Cardiac septum (tissue), 1 donor: ENCODE results near the gene VGLL3. TPM values are rescaled to one million over a fixed set of nuclear protein-coding genes. Genes with fewer than 3 reads are reported as not detected.

Experiments used
- DNase-seq: peaks from one replicate; pipeline ENCODE4 v3.0.0-alpha.2; 2020; ENCODE audit warnings: low spot score
- intact Hi-C: fragments of 100-400 bp; cut with DNase I; formaldehyde crosslinking; loops from one replicate; pipeline ENCODE4 v1.14.0; 2022
- total RNA-seq: library from RNA; stranded (reverse); fragmentation: NEBNext Ultra II Directional; extraction: Animal tissue kit (Norgen Biotek cat#: 25700); gene quantifications from one replicate; pipeline ENCODE4 v1.2.1, GENCODE V29; 2021
- donor health status: DM: no; HTN: no; CAD: no.

Gene VGLL3
- total RNA-seq, 1 donor from 2014 or later = 5.2 TPM

DNA sequence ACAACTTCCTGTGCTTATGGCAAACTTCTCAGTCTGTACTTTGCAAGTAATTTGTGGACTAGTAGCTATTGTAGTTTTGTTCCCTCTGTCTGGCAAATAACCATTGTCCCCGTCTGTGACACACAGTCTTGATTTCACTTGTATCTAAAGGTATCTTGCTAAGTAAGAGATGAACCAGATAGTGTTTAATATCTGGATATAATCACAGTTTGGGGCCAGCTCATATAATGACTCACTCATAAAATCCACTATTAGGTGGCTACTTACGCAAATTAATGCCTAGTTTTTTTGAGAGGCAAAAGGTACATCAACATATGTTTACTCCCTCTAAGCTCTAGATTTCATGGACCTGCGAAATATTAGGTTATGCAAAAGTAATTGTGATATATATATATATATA is 30.4 kb downstream of the VGLL3 start:
- no peak for DNase-seq
- intact Hi-C loops = no loop called here

DNA sequence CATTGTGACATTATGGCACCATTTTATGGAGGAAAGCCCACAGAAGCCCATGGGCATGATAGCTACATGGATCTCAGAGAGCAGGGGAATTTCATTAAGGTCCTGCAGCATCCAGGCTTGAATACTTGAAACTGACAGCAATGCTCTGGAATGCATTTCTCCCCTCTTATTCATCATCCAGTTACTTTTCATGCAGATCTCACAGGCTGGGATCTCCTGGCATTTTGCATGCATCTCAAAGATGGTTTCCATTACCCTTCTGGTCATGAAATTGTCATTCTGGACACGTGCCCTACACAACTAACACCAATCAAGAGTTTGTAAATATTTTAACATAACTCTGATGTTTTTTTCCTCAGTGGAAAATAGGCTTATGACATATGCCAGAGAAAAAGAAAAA is 32.4 kb downstream of the VGLL3 start:
- no peak for DNase-seq
- intact Hi-C loops = no loop called here

DNA sequence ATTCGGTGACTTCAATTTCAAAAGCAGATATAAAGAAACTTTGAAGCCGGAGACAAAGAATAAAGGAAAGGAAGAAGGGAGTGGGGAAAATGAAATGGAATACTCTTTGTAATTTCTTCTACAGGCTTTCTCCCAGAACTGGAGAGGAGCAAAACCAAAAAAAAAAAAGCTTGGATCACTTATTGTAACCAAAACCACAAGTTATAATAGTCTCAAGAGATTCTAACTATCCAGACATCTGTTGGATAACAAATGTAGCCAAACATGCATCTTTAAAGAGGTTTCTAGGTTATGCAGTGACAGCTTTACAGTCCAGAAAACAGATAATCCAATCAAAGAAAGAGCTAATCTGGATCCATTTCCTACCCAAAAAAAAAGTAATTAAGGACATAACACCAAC is 36.2 kb downstream of the VGLL3 start:
- DNase-seq = no peak

DNA sequence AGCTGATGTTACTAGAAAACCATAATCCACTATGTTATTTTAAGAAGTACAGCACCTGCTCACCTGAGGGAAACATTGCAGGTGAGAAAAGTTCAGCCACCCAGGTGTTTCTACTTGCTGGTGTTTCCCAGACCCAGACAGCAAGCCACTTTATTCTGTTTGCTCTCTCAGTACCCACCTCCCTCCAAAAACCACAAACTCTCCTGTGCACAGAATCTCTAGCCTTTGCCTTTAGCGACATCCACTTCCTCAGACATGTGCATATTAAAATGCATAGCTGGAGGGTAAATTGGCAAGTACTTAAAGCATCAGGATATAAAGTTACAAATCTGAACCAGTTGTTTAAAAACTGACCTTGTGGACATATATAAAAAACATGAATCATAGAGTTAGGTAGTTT is 36.7 kb downstream of the VGLL3 start:
- DNase-seq = no peak
- intact Hi-C loops = no loop called here

More for the DNA sequence above, 36.2 kb downstream of the VGLL3 start:
- intact Hi-C loops = no loop called here

DNA sequence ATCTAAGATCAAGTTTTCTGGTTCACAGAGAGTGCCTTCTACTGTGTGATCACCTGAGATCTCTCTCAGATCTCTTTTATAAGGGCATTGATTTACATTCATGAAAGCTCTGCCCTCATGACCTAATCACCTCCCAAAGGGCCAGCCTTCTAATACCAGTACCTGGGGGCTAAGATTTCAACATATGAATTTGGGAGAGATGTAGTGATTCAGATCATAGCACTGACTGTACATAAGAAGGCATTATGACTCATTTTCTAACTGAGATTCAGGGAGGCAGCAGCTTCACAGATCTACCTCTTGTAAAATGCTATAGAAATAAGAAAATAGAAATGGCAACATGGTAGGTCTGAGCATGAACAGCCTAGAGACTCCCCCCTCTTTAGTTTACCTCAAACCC is 39.6 kb downstream of the VGLL3 start:
- DNase-seq = no peak
- intact Hi-C loops = no loop called here

DNA sequence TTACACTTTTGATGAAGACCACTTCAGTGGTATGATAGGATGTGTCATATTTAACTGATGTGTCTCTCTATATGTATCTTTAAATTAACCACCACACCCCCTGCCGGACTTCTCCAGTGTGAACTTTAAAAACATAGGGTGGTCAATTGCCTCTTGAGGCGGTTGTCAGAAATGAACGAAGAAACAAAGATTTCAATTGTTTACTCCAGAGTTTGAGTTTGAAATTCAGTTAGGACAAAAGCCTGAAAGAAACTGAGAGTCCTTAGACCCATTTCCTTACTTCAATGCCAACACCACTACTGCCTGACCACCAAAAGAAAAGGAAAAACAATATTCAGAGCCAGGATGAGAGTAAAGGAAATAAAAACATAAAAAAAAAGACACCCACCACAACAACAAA is 40.2 kb downstream of the VGLL3 start:
- intact Hi-C loops = no loop called here
- no peak for DNase-seq

DNA sequence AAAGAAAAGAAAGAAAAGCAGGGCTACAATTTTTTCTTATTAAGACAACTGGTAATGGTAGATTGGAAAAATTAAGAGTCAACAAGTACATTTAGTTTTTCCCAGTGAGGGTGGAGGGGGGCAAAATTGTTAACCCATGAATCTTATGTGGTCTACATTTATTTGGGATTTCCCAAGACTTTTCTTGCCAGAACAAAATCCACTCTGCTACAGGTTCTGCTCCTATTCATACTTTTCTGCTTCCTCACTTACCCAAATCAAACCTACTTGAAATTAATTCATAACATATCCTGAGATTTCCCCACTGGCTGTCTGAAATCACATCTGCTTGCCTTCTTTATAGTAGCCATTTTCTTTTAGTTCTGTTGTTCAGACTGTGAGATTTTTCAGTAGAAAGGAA is 41.1 kb downstream of the VGLL3 start:
- DNase-seq = no peak
- intact Hi-C loops = no loop called here

DNA sequence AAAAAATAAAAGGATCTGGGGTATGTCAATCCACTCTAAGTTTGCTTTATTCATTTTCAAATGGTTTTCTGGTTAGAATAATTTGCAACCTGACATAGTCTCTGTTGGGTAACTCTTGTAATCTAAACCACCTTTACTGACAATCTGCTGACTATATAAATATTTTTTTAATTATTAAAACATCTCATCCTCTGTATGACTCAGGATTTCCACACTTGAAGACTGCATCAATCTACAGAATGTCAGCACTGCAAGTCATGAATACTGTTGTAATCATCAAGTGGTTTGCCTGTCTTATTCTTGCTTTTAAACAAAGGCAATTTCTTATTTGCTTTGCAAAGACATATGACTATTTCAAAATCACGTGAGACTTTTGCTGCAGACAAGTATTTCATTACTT is 42.1 kb downstream of the VGLL3 start:
- intact Hi-C loops = no loop called here
- DNase-seq = no peak

DNA sequence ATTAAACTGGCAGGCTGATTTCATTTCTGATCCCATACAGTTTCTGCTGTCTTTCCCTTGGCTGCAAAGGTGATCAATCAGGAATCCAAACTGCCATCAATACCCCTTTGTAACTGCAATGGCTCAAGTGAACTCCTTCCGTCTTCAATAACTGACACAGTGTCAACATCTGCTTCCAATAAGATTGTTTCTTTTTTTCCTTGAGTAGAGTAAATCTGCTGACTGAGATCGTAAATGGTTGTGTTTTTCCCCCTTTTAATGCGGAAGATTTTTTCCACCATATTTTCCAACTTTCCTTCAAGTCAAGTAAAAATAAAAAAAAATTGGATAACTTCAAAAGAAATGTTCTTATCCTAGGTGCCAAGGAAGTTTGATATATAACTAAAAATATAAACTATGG is 48.7 kb downstream of the VGLL3 start:
- no peak for DNase-seq
- intact Hi-C loops = no loop called here

DNA sequence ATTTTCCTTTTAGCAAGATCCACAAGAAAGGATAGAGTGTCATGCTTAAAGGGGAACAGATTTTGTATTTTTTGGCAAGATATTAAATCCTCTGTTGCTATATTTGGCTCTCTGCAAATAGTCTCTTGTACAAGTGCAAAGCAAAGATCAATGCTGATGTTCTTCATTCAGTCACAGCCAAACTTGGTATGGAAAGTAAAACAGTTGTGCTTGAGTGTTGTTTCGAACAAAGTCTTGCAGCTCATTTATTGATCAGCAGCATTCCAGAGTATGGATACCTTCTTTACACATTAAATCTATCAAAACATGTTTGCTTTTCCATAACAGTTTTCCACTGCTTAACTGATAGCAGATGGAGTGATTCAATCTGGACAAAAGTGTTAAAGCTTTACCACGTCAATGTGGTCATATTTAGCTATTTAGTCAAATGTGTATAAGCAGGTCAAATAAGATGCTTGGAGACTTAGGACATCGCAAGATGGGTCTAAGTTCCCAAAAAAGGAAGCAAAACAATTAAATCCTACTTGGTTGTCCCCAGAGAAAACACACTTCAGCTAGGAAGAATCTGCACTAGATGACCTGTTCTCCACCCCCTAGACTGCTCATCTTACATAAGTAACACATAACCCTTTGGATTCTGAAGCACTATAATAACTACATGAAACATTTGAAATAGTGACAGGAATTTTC is 52.4 kb downstream of the VGLL3 start:
- DNase-seq = no peak
- intact Hi-C loops = no loop called here

DNA sequence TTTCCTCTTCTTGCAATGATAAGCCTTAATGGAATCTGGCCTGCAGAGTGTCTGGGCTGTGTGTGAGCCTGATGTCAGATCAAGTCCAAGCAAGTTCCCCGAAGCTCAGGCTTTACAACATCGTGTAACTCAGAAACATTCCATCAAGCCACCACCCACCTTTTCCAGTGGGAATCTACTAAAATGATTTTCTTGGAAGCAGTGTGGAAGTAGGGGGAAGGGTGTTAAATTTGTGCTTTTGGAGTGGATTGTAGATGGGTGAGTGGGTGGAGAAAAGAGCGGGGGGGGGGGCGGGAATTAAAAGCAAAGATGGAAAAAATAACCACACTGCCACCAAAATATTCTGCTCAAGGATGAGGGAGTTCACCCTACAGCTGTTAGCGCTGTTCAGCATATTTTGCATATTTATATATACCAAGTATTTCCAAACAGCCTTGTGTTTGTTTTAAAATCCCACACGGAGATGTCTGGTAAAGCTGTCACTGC is 53.6 kb downstream of the VGLL3 start:
- no peak for DNase-seq
- intact Hi-C loops = no loop called here

DNA sequence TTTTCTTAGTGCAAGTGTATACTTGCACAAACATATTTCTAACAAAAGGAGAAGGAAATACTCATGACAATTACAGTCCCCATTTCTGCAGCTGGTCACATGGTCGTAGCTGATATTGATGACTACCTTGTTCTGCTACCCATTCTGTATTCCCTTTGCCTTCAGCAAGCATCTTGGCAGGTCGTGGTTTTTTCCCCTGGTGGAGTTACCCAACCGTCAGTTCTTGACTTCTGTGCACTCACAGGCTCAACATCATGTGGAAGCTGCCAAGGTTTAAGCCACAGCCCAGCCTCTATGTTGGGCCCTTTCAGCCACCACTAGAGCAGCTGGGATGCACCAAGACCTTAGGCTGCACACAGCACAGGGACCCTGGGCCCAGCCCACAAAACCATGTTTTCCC is 56.1 kb downstream of the VGLL3 start:
- intact Hi-C loops = no loop called here
- DNase-seq = no peak

DNA sequence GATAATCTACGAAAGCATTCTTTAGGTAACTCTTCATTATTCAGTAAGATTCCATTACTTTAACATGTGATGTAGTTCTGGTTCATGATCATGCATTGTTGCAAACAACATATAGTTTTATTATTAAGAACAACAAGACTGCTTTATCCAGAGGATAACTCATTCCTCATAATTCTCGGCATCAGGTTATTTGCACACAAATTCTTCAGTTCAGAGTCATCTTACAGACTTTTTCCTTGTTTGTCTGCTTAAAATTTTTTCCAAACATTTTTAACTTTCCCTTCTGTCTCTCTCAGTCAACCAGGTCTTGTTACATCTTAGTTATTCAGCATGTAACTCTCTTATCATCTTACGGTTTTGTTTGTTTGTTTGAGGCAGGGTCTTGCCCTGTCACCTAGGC is 60.1 kb downstream of the VGLL3 start:
- DNase-seq = no peak
- intact Hi-C loops = no loop called here

DNA sequence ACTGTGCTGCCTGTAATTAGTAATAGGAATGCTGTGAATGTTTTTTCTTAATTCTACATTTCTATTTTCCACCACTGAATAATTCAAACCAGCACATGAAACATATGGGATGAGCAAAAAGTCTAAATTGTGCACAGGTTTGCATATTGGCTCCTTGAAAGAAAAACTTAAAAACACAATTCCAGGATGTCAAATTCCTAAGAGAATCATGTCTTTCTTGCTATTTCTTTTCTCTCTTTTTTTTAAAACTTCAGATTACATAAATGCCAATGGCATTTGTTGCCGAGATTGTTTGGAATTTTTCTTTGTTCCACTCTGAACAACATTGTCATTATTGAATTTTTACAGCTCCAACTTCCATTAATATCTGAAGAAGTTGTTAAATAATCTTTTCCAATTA is 60.8 kb downstream of the VGLL3 start:
- no peak for DNase-seq
- intact Hi-C loops = no loop called here

DNA sequence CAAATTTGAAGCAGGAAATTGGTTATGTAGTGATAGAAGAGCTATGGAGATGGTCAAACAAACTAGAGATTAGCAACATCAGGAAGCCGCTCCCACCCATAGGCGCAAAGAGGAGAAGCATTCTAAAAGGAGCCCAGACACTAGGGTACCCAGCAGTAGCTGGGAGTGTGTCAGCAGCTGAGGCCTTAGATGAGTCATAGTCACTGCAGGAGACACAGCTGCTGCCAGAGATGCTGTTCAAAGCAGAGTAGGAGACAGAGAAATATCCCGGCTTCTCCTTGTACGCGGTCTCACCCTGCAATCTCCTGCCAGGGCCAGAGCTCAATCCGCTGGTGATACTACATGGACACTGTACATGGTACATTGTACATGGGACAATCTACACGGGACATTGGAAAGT is 61.9 kb downstream of the VGLL3 start:
- DNase-seq = no peak
- intact Hi-C loops = no loop called here

DNA sequence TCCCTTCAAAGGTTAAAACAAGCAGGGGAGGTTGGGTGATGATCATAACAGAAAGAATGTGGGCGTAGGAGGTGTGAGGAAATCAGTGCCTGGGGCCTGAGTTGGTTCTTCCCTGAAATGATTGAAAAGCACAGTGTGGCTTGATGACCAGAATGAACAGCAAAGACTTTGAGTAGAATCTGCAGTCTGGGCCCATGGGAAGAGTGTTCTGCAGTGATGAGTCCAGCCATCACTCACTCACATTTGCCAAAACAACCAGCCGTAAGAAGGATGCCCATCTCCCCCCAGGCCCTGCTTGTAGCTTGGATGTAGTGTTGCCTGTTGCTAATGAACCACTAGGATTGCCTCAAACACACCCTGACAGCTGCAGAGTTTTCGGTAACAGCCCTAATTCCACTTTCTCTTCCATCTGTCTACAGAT is 67.9 kb downstream of the VGLL3 start:
- intact Hi-C loops = no loop called here
- DNase-seq = no peak

DNA sequence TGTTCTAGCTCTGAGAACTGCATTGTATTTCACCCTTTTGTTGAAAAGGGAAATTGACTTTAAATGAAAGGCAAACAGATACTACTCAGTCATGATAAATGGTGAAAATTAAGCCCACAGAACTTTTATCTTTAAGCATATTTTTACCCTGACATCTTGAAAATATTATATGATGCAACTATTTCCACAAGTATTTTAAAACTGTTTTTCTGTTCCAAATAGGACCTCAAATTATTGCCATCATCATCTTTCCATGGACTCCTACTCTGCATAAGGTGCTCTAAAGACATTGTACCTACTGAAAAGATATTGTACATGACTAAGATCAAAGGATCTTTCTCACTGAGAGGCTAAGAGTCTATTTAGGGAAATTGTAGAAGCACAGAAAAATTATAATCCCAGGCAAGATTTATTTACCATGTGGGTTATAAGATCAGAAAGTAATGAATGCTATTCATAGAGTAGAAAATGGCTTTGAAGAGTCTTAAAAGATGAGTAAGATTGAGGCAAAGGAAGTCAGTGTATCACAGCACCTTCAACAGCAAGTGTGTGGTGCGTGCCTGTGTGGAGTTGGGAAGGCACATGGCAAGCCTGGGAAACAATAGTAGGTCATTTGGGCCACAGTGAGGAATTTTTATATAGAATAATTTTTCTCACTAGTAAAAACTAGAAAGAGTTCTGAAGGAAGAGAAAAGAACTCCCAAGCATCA is 68.8 kb downstream of the VGLL3 start:
- intact Hi-C loops = no loop called here

DNA sequence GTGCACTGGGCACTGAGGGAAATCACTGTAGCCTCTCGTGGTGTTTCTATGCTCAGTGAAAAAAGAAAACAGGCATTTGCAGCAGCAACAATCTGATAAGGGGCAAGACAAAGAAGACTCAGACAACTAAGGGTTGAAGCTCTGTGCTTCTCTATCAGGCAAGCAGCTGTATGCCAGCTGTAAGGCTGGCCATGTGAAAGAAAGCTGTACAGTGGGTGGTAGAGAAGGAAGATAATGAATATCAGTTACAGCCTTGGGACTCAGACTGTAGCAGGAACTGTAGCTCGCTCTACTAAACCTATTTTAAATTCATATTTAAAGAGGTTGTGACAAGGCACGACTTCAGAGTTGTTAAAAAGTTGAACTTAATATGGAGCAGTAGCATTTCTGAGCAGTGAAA is 76.3 kb downstream of the VGLL3 start:
- DNase-seq = no peak
- intact Hi-C loops = no loop called here

More for the DNA sequence above, 68.8 kb downstream of the VGLL3 start:
- no peak for DNase-seq

DNA sequence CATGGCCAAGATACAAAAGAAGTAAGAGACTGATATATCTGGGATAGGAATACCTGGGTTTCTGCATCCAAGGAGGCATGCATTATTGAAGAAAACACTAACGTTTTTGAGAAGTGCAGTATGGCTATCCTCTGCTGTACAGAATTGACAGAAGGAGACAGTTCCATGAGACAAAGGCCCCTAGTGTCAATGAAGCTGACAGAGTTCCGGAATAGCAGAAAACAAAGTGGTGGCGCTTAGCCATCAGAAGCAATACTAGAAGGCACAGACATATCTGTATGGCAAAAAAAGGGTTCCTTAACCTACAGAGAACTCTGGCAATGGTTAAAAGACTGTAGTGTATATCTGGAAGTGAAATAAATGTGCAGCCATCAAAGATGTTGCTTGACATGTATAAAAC is 77.8 kb downstream of the VGLL3 start:
- DNase-seq = no peak
- intact Hi-C loops = no loop called here

DNA sequence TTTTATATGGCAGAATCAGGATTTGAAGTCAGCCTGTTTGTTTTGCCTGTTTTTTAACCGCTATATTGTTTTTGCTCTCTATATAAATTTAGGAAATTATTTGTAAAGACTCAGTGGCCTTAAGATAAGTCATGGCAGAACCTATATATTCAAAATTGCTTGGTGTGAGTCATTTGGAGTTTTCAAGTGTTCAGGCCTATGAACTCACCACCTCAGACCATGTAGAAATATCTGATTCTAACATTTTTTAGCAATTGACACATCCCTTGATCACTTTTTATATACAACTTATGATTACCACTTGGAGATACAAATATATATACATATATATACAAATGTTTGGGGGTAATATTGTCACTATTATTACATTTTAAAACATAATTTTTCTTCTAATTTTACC is 95.7 kb downstream of the VGLL3 start:
- intact Hi-C loops = no loop called here

DNA sequence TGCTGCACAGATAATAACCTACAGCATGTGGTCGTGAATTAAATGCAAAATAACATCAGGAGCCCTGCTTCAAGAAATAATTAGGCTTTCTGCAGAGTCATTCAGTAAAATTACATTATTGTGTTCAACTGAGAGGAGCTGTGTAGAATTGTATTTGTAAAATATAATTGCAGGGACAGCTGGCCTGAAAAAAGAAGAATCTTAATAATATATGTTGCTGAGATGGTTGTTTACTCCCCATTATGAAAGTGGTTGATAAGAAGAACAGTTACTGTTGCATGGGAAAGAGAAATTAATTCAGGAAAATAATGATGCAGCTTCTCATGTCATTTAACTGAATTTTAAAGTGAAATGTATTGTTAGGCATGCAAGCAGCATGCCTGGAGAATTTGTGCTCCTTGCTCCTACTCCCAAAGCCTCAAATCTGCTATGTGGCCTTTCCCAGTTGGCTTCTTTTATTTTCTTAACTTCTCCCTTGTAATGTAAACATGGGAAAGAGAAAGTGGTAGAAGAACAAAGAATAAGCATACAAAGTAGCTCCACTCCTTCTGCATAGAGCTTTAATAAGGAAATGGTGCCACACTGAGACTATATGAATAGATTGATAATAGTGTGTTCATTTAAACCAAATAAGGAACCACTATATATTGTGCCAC is 100.1 kb downstream of the VGLL3 start:
- DNase-seq = no peak
- intact Hi-C loops = no loop called here

More for the DNA sequence above, 95.7 kb downstream of the VGLL3 start:
- DNase-seq = no peak
